BJ (cell line): ENCODE measurements around the gene CLEC16A. TPM values are rescaled to one million over a fixed set of nuclear protein-coding genes. Genes with fewer than 3 reads are reported as not detected.

Experiments
- CTCF ChIA-PET: fragments of 350-600 bp; formaldehyde crosslinking; extraction: SDS; loops from one replicate; lab custom pipeline; 2021; ENCODE audit warnings: antibody characterized with exemption, inconsistent platforms; lab: Yijun Ruan, JAX
- POLR2A ChIA-PET: fragments of 300-600 bp; sonication (Branson Sonifier 250); formaldehyde crosslinking; extraction: SDS; loops from one replicate; lab custom pipeline; 2021; ENCODE audit warnings: antibody characterized with exemption; lab: Charles Lee
- DNase-seq: peaks from one replicate; pipeline ENCODE4 v3.0.0-alpha.2; 2011; ENCODE audit warnings: low read depth
- H3K27me3 ChIP-seq: 2 replicates; pipeline ENCODE4 v1.6.0; 2011; ENCODE audit warnings: low read length; ENCODE audit not compliant: control insufficient read depth, insufficient read depth
- H3K36me3 ChIP-seq: 2 replicates; pipeline ENCODE4 v1.5.1; 2011; ENCODE audit warnings: low read length; ENCODE audit not compliant: control insufficient read depth, insufficient read depth
- H3K4me3 ChIP-seq: 2 replicates; pipeline ENCODE4 v1.5.1; 2011; ENCODE audit warnings: low read depth, mild to moderate bottlenecking, control low read depth, low read length
- polyA plus RNA-seq: library from polyadenylated mRNA; depleted of rRNA; stranded (reverse); fragments of >200 nt; gene quantifications from 2 replicates; pipeline ENCODE4 v1.2.3, GENCODE V29; 2011
- TF ChIP-seq, protein P1 (sequence below): IDR thresholded peaks from 2 replicates; pipeline ENCODE4 v1.5.1; 2011; ENCODE audit warnings: low read depth, mild to moderate bottlenecking, control low read depth, inconsistent platforms, low read length, moderate library complexity; ENCODE audit not compliant: insufficient read depth

CLEC16A gene
- polyA plus RNA-seq, 1 experiment: 8.7 TPM

DNA sequence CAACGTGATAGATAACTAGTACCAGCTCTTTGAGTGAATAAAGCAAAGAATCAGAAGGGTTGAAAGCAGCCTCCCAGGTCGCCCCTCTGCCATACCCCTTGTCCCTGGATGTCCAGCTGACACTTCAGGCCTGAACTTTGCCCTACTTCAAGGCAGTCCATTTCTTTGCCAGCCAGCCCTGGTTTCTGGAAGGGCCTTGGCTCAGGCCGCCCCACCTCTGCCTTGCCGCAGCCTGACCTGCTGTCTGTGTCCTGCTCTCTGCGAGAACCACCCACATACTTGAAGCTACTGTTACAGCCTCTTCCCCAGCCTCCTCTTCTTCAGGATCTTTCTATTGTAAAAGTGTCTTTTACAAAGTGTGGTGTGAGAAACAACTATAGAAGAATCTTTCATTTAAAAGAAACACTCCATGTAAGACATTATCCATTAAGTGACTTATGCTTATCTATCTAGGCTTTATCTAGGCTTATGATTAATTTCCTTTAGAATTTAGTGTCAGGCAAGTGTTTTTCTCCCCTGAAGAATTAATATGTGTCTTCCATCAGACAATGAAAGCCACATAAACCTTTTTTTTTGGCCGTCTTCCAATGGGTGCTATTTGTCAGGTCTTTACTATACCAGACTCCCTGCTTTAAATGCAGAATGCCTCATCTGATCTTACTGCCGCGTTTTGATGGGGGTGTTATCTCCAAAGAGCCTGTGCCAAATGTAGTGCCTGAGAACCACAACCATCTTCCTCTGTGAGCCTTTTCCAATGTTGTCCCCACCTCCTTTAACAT lies 177.7 kb downstream of the CLEC16A start:
- DNase-seq: no peak
- no peak overlapping the region for H3K4me3 ChIP-seq
- POLR2A ChIA-PET: no interaction called here
- no peaks in the 10 kb centered on the region for H3K27me3 ChIP-seq
- CTCF ChIA-PET: interaction anchor here (1.6 kb wide), 1 partner anchor 19 kb away, joined by 4 read pairs; no protein-coding TSS in a partner anchor
- H3K36me3 ChIP-seq: peaks cover 8% of the 10 kb centered on the region; the same call in 1 of the 2 replicates
- TF ChIP-seq, protein P1, sequence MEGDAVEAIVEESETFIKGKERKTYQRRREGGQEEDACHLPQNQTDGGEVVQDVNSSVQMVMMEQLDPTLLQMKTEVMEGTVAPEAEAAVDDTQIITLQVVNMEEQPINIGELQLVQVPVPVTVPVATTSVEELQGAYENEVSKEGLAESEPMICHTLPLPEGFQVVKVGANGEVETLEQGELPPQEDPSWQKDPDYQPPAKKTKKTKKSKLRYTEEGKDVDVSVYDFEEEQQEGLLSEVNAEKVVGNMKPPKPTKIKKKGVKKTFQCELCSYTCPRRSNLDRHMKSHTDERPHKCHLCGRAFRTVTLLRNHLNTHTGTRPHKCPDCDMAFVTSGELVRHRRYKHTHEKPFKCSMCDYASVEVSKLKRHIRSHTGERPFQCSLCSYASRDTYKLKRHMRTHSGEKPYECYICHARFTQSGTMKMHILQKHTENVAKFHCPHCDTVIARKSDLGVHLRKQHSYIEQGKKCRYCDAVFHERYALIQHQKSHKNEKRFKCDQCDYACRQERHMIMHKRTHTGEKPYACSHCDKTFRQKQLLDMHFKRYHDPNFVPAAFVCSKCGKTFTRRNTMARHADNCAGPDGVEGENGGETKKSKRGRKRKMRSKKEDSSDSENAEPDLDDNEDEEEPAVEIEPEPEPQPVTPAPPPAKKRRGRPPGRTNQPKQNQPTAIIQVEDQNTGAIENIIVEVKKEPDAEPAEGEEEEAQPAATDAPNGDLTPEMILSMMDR: no peak

- H3K36me3 ChIP-seq: peaks cover 8% of the 10 kb centered on the region; the same call in 1 of the 2 replicates
- H3K27me3 ChIP-seq: no peaks in the 10 kb centered on the region
- CTCF ChIA-PET: no interaction called here
- POLR2A ChIA-PET: no interaction called here
- TF ChIP-seq, protein P1: no peak
- DNase-seq: no peak
- no peak overlapping the region for H3K4me3 ChIP-seq
Measured at GRCh38 chr16:11123666-11124065, 179.3 kb downstream of the CLEC16A start.

DNA sequence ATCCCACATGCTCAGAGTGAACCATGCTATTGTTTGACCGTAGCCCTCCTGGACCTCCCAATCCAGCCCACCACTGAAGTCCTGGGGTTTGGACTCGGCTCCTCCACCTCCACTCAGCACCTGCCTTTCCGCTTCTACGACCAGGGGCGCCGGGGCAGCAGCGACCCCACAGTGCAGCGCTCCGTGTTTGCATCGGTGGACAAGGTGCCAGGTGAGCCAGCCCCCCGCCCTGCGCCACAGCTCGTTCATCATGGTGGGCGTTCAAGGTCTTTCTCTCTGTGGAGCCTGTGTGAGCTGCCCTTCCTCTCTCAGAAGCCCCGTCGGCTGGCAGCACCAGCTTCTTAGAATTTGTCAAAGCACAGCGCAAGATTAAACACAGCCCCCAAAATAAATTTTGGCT lies 181.6 kb downstream of the CLEC16A start:
- DNase-seq: no peak
- TF ChIP-seq, protein P1: no peak
- CTCF ChIA-PET: no interaction called here
- Histone ChIP-seq H3K4me3 (no peak overlapping the region), H3K27me3 (no peaks in the 10 kb centered on the region), H3K36me3 (peaks cover 8% of the 10 kb centered on the region; the same call in 1 of the 2 replicates)
- POLR2A ChIA-PET: no interaction called here

- ChIA-PET CTCF (no interaction called here), POLR2A (no interaction called here)
- no peaks in the 10 kb centered on the region for H3K27me3 ChIP-seq
- H3K4me3 ChIP-seq: no peak overlapping the region
- peaks cover 8% of the 10 kb centered on the region; the same call in 1 of the 2 replicates for H3K36me3 ChIP-seq
- DNase-seq: no peak
- TF ChIP-seq, protein P1: no peak
Measured at GRCh38 chr16:11126399-11127054, 182.2 kb downstream of the CLEC16A start.

- CTCF ChIA-PET: no interaction called here
- no peak overlapping the region for H3K4me3 ChIP-seq
- POLR2A ChIA-PET: no interaction called here
- TF ChIP-seq, protein P1: no peak
- DNase-seq: no peak
- H3K27me3 ChIP-seq: no peaks in the 10 kb centered on the region
- H3K36me3 ChIP-seq: peaks cover 8% of the 10 kb centered on the region; the same call in 1 of the 2 replicates
Measured at GRCh38 chr16:11127610-11128195, 183.3 kb downstream of the CLEC16A start.
